Measurements from ENCODE around the gene MOSMO.

Gene MOSMO

DNA sequence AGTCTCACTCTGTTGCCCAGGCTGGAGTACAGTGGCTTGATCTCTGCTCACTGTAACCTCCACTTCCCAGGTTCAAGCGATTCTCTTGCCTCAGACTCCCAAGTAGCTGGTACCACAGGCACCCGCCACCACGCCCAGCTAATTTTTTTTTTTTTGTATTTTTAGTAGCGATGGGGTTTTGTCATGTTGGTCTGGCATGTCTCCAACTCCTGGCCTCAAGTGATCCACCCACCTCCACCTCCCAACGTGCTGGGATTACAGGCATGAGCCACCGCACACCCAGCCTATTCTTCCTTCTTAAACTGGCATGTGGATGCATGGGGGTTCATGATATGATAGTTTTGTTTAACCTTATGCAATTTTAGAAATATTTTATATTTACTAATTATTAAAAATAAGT lies 45.1 kb downstream of the MOSMO start:
- TF ChIP-seq, protein P1, sequence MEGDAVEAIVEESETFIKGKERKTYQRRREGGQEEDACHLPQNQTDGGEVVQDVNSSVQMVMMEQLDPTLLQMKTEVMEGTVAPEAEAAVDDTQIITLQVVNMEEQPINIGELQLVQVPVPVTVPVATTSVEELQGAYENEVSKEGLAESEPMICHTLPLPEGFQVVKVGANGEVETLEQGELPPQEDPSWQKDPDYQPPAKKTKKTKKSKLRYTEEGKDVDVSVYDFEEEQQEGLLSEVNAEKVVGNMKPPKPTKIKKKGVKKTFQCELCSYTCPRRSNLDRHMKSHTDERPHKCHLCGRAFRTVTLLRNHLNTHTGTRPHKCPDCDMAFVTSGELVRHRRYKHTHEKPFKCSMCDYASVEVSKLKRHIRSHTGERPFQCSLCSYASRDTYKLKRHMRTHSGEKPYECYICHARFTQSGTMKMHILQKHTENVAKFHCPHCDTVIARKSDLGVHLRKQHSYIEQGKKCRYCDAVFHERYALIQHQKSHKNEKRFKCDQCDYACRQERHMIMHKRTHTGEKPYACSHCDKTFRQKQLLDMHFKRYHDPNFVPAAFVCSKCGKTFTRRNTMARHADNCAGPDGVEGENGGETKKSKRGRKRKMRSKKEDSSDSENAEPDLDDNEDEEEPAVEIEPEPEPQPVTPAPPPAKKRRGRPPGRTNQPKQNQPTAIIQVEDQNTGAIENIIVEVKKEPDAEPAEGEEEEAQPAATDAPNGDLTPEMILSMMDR (IDR thresholded peaks at IDR 0.05; ENCODE audit: control insufficient read depth, insufficient read depth, low read depth, low read length, missing control alignments), result no peak
- no peak for DNase-seq (ENCODE audit: low read depth)
- no peak overlapping the region for H3K4me3 ChIP-seq (ENCODE audit: control insufficient read depth, low read depth, low read length)

DNA sequence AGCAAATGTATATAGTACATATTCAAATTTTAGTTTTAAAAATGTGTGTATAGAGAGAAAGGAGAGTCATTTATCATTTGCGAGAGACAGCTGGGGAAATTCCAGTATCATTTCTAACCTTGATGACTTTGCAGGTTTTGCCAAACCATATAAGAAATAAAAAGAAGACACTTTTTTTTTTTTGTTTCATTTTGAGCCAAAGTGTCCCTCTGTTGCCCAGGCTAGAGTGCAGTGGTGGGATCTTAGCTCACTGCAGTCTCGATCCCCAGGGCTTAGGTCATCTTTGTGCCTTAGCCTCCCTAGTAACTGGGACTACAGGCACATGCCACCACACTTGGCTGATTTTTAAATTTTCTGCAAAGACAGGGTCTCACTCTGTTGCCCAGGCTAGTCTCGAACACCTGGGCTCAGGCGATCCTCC lies 46.0 kb downstream of the MOSMO start:
- H3K4me3 ChIP-seq (ENCODE audit: control insufficient read depth, low read depth, low read length), result no peak overlapping the region
- TF ChIP-seq, protein P1 (IDR thresholded peaks at IDR 0.05; ENCODE audit: control insufficient read depth, insufficient read depth, low read depth, low read length, missing control alignments), result no peak
- no peak for DNase-seq (ENCODE audit: low read depth)

DNA sequence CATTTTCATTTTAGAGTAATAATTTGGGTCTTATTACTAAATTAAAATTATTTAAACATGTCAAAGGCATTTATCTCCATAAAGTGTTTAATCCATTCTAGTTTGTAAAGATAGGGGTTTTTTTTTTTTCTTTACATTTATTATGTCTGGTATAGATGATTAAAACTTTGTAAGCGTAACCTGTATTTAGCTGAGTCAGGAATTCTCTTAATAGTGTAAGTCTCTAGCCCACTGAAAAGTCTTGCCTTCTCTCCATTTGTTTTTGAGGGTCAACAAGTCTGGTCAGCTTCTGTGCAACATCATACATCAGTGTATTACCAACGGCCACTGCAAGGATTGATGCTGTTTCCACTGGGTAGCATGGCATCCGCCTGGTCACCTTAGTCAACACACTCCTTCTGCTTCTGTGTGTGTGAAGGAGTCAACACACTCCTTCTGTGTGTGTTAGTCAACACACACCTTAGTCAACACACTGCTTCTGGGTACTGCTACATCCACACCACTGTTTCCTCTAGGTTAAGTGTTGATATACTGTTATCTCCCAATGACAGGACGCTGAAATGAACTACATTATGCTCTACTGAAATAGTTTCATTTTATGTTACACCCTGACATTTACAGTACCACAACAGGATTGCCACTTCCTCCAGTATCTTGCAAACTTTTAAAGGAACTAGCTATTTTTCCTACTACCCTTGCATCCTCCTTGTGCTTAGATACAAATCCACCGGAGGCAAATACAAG lies 47.1 kb downstream of the MOSMO start:
- no peak overlapping the region for H3K4me3 ChIP-seq (ENCODE audit: control insufficient read depth, low read depth, low read length)
- DNase-seq (ENCODE audit: low read depth), result no peak
- TF ChIP-seq, protein P1 (IDR thresholded peaks at IDR 0.05; ENCODE audit: control insufficient read depth, insufficient read depth, low read depth, low read length, missing control alignments), result no peak

DNA sequence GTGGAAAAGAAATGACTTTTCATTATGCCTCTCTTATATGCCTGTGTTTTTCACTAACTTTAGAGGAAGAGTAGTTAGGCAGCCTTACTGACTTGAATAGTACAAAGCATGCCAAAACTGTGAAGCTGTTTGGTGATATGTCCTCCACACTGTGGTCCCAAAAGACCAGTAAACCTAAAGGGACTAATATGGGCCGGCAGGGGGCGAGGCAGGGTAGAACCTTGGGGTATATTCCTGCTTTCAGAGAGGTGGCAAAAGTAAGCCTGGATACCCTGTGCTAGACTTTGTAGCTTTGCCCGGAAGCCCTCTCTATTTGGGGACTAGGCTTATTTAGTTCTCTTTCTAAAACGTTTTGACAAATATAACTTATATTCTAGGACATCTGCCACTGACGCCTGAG lies 48.0 kb downstream of the MOSMO start:
- TF ChIP-seq, protein P1 (IDR thresholded peaks at IDR 0.05; ENCODE audit: control insufficient read depth, insufficient read depth, low read depth, low read length, missing control alignments), result no peak
- DNase-seq (ENCODE audit: low read depth), result no peak
- H3K4me3 ChIP-seq (ENCODE audit: control insufficient read depth, low read depth, low read length), result no peak overlapping the region

DNA sequence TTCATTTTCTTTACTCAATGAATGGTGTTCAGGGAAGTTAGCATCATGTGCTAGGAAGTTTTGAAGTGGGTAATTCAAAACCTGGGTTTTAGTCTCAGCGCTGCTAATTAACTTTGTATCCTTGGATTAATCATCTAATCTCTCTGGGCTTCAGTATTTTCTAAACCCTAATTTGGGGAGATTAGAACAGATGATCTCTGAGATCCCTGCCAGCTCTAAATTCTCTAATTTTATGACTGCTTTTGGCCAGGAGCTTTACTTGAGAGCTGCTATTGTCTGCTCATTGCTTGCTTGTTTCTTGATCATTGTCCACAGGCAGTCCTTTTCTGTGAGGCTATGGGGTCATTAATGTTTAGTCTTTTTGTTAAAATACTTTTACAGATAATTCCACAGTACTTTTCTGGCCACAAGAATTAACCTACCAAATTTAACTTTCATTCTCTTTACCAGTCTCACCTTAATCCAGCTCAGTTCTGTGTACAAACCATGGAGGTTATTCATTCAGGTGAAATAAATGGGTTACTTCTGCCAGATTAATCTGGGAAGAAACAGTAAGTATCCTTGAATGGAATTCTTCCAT lies 56.1 kb downstream of the MOSMO start:
- DNase-seq (ENCODE audit: low read depth), result no peak
- no peak overlapping the region for H3K4me3 ChIP-seq (ENCODE audit: control insufficient read depth, low read depth, low read length)
- TF ChIP-seq, protein P1 (IDR thresholded peaks at IDR 0.05; ENCODE audit: control insufficient read depth, insufficient read depth, low read depth, low read length, missing control alignments), result no peak

DNA sequence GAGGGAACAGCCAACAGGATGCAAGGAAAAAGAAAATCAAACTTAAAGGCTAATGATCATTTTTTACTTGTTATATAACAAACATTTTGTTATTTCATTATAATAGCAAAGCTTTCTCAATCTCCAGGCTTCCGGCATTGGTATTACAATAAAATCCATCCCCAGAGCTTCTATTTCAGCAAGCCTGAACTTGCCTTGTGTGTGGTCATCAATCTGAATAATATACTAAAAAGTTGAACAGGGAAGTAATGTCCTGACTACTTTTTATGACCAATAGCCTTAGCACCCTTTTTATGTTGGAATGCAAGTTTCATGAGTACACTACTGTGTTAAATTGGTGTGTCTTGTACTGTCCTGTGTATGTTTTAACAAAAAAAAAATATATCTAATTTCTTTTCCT lies 57.3 kb downstream of the MOSMO start:
- TF ChIP-seq, protein P1 (IDR thresholded peaks at IDR 0.05; ENCODE audit: control insufficient read depth, insufficient read depth, low read depth, low read length, missing control alignments), result no peak
- no peak for DNase-seq (ENCODE audit: low read depth)
- H3K4me3 ChIP-seq (ENCODE audit: control insufficient read depth, low read depth, low read length), result no peak overlapping the region
